ENCODE data around the gene EEF1A2.

EEF1A2 gene

DNA sequence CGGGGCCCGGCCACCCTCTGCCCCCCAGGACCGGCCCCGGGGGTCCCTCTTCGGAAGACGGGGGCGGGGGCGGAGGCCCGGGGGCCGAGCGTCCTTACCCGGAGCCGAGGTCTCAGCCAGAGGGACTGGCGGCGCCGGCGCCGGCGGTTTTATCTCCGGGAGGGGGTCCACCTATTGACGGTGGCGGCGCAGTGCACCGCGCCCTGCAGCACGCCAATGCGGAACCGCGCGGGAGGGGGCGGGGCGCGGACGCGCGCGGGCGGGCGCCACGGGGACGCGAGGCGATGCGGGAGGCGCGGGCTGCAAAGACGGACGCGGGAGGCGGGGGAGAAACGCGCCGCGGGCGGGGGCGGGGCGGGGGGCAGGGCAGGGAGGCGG lies at the start of gene EEF1A2:
EEF1A2 (minus strand) TSS at position 124 of the 378 bp plus-strand sequence. CDS start 1,320 bp downstream, outside the sequence.
- peak; percentile 41 to 44 for DNase-seq

DNA sequence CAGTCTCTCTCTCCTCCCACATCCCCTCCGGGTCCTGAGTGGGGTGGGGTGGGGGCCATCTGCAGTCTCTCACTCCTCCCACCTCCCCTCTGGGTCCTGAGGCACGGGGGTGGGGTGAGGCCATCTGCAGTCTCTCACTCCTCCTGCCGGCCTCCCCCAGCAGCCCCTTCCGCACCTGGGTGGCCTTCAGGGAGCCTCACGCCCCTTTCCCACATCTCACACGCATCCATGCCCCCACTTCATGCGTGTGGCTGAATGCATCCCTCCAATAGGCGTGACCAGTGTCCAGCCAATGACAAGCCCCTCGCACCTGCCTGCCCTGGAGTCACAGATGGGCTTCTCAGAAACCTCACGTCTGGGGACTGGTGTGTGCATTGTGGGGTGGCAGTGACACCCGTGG lies 49.7 kb upstream of the EEF1A2 start:
- no peak for DNase-seq

DNA sequence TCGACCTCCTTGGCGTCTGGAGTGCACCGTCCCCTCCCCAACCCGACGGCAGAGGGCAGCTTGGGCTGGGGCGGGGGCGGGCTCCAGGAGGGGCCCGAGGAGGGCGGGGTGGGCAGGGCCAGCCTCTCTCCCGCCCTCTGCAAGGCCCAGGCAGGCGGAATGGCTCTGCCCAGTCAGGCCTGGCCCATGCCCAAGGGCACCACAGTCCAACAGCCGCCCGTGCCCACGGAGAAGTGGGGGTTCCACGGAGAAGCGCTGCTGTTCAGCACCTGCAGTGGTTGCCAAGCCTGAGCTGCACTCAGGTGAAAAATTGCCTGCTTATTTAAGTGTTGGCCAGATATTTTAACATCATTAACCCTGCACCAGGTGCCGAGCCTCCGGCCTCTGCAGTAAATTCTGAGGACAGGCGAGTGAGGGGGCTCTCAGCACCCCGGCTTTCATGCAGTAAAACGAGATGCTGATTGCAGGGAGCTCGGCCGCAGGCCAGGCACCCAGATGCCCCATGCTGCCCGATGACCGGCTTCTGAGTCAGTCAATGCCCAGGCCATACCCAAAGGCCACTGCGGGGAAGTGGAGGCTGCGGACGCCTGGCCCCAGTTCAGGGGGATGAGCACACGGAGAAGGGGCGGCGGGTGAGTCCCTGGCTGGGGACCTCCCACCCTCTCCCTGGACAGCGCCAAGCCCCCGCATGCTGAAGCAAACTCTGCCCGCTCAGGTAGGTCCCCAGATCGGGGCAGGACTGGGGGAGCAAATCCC lies 49.0 kb upstream of the EEF1A2 start, which contains the start of gene SRMS:
SRMS (minus strand) TSS at position 25 of the 756 bp plus-strand sequence. CDS start 286 bp downstream, outside the sequence.
- no peak for DNase-seq

DNA sequence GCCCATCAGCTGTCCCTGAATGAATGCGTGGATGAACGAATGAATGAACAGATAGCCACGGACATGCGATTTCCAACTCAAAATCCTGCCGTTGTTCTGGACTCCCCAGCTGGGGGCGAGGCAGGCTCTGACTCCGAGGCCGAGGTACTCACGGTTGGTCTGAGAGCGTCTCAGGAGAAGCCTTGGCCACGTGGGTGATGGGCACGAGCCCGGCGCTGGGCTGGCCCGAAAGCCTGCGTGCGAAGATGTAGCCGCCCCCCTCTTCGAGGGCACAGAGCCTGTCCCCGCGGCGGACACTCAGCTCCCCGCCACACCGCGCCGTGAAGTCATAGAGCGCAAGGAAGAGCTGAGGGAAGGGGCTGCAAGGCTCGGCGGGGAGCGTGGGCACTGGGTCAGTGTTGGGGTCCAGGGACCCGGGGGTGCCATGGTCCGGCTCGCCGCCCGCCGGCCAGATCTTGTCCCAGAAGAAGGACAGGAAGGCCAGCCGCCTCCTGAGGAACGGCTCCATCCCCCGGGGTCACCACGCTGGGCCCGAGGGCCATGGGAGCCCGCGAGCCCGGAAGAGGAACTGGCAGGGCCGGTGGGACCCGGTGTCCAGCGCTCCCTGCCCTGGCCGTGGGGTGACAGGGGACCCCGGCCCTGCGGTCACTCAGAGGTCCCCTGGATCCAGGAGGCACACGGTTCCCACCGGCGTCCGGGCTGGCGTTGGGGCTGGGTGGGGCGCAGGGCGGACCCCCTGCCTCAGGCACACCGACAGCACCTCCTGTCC lies 48.3 kb upstream of the EEF1A2 start:
- DNase-seq, result no peak

DNA sequence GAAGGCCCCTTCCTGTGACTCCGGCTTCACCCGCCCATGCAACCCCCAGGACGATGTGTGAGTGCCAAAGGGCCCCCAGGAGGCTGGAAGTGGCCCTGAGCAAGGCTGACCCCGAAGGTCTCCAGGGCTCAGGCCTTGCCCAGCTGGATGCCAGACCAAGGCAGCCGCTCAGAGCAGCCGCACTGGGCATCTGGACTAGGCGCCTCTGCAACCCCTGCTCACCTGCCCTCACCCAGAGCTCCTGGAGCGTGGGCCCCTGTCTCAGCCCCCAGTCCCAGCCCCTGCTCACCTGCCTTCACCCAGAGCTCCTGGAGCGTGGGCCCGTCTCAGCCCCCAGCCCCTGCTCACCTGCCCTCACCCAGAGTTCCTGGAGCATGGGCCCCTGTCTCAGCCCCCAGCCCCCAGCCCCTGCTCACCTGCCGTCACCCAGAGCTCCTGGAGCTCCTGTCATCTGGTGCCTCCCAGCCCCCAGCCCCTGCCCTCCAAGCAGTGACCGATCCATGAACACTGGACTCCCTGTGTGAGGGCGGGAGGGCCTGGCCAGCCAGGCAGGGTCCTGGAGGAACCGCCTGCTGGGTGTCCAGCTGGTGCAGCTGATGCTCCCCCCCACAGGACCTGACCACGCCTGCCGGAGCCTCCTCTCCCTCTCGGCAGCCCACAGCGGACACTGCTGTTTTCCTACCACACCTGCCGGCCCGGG lies 47.5 kb upstream of the EEF1A2 start:
- no peak for DNase-seq

DNA sequence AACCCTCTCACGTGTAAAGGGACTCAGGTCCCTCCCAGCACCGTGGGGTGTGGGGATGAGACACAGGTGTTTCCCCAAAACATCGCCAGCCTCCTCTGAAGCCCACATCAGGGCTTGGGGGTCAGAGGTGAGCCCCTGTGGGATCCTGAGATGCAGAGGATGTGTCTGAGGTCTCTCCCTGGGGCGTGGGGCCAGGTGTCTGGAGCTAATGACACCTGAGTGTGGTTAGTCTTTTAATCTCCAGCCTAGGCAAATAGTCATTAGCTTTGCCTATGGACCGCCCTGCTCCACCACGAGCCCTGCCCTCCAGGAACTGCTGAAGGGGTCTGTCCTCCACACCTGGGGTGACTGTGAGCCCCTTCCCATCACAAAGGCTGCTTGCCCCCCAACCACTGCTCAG lies 46.9 kb upstream of the EEF1A2 start:
- DNase-seq, result no peak

DNA sequence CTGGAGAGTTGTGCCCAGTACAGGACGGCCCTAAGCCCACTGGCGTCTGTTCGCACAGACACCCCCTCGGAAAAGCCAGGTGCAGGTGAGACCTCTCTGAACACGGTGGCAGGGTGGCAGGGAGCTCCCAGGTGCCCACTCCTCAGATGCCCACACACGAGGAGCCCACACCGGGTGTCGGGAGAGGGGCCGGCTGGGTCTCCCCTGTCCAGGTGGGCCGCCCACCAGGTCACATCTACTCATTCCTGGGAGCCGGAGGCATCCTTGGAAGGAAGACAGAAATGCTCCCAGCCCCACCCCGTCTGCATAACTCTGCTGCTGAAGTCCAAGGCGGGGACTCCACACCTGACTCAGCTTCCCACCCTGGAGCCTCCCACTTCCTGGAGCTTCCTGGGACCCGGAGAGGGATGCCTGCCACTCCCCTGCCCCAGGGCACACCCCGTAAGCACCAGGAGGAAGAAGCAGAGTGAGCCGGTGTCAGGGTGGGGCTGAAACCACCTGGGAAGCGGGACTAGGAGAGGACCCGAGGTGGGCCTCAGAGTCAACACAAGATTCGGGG lies 46.2 kb upstream of the EEF1A2 start:
- DNase-seq, result no peak

DNA sequence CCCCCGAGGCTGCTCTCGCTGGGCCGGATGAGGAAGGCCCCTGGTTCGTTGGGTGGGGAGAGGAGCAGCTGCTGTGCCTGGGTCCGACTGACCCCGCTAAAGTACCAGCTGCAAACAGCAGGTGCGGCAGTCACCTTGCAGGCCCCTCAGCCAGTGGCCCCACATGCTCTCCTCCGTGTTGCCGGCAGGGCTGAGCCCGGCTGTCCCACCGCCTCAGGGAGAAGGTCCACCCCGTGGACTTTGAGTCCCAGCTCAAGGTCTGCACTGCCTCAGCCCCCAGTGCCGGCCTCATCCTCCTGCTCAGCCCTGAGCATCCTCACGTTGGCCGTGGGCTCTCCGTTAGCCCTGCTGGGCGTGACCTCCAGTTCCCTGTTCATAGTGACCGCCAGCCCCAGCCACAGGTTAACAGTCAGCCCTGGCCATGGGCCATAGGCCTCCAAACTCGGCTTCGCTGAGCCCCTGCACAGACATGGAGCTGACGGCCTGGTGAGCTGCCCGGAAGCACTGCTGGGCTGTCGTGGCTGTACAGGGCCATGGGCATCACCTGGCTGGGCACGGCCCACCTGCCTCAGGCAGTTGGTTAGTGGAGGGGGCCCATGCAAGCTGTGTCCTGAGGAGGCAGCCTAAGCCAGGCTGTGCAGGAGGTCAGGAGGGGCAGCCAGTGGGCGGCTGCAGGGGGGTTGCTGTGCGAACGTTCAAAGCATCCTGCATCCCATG lies 45.5 kb upstream of the EEF1A2 start:
- no peak for DNase-seq

DNA sequence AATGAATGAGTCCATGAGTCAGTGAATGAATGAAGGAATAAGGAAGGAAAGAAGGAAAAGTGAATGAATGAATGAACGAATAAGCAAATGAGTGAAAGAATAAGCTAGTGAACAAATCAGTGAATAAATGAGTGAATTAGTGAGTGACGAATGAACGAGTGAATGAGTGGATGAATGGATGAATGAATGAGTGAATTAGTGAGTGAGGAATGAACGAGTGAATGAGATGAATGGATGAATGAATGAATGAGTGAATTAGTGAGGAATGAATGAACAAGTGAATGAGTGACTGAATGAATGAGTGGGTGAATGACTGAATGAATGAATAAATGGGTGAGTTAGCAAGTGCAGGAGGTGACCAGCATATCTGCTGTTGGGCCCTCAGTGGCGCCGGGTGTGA lies 44.9 kb upstream of the EEF1A2 start:
- no peak for DNase-seq

DNA sequence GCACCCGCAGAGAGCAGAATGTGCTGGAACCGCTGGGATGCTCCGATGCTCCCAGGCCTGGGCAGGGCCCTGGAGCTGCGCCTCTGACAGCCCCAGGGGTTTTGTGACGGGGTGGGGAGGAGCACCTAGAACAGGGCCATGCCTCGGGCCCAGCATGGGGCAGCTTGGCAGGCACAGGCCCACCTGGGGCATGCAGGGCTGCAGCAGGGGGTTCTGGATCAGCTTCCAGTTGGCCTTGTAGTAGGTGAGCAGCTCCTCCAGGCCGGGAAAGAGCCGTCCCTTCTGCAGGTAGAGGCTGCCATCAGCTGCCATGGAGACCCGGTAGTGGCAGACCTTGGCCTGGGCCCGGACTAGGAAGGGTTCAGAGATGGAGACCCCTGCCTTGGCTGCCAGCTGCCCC lies 44.2 kb upstream of the EEF1A2 start:
- no peak for DNase-seq

DNA sequence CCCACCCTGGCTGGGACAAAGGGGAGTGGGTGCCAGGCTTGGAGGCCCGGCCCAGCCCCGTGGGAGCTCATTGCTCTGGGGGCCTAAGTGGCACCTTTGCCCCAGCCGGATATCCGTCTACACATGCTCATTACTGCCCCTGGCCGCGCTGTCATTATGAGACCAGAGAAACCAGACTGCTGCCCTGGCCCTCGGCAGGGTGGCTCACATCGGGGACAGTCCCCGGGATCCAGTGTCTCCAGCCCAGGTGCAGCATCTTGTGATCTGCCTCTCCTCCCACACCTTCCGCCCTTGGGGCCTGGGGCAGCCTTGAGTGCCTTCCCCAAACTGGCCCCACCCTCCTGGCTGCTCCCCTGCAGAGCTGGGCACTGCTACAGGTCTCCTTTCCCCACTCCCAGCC lies 43.8 kb upstream of the EEF1A2 start:
- DNase-seq, result no peak

DNA sequence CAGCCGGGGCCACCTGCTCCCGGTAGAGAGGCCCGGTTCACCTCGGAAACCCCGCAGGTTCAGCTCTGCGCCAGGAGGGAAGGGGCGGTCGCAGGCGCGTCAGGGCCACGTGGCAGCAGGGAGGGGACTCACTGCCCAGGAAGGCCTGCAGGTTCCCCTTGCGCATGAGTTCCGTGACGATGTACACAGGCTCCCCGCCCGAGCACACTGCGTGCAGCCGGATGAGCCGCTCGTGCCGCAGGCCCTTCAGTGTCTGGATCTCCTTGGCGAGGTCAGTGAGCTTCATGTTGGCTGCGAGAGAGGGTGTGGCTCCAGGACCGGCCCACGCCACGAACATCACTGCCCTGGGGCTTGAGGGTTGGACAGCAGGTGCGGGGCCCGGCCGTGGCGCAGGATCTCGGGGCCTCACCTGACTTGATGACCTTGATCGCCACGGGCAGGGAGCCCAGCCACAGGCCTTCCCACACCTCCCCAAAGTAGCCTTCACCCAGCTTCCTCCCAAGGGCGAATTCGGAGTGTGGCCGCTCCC lies 43.2 kb upstream of the EEF1A2 start:
- DNase-seq, result no peak

DNA sequence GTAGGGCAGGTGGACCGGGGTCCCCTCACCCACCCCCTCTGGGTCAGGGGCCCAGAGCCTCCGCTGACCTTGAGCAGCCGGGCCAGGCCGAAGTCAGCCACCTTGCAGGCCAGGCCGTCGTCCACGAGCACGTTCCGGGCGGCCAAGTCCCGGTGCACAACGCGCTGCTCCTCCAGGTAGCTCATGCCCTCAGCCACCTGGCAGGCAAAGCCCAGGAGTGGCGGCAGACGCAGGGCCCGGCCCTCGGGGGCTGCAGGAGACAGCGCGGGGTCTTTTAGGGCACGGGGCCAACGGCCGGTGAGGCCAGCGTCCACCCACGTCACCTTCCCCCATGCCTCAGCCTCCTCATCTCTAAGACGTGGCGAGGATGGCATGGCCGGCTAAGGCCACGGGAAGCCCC lies 42.5 kb upstream of the EEF1A2 start:
- no peak for DNase-seq

DNA sequence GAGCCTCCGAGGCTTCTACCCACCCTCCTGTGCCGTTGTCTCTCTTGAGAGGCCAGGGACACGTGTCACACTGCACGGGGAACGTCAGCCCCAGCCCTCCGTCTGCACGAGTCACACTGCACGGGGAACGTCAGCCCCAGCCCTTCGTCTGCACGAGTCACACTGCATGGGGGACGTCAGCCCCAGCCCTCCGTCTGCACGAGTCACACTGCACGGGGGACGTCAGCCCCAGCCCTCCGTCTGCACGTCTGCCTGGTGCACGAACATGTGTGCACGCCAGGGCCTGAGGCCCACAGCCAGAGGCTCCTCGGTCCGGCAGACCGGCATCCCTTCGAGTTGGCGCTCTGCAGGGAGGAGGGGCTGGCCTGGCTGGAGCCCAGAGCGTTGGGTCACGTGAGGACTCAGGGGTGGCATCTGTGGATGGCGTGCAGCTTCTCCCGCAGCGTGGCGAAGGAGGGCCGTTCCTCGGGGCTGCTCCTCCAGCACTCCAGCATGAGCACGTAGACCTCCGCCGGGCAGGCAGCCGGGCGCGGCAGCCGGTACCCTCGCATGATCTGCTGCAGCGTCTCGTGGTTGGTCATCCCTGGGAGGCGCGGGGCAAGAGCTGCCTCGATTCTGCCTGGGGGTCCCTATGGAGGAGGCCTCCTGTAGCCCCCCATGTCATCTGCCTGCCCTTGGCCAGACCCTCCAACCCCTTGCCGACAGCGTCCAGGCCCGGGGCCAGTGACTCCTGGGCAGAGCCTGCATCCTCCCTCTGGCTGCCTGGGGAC lies 41.7 kb upstream of the EEF1A2 start:
- DNase-seq, result no peak

DNA sequence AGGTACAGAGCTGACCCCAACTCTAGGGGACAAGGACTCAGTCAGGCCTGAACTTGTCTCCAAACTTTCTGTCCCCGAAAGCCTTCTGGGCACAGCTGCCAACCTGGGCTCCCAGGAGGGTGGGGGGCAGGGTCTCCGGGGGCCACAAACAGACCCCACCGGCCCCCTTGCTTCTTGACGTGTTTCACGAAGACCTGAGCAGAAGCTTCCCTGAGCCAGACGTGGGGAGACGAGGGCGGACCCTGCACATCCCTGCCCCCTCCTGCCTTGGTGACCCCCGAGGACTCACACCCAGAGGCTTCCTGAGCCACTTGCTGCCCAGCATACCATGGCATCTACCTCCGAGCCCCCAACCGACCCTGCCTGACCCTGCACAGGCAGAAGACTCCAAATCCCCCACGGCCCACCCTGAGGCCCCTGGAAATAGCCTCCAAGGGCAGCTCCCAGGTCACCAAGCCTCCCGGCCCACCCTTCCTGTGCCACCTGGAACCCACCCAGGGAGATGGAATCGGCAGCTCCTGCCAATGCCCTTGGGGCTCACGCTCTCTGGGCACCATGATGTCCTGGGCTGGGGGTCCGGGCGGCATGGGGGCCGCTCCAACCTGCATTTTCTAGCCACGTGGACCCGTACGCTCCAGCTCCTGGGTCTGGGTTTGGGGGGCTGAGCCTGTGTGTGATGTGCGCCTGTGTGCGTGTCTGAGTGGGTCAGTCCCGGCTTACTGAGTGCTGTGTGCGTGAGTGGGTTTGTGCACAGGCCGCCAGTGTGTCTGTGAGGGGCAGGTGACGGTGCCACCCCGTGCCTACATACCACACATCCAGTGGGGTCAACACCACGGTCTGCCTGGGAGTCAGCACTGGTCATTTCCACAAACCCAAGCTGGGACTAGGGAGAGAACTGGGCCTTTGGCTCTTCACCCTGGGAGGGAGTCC lies 40.8 kb upstream of the EEF1A2 start:
- DNase-seq, result no peak

DNA sequence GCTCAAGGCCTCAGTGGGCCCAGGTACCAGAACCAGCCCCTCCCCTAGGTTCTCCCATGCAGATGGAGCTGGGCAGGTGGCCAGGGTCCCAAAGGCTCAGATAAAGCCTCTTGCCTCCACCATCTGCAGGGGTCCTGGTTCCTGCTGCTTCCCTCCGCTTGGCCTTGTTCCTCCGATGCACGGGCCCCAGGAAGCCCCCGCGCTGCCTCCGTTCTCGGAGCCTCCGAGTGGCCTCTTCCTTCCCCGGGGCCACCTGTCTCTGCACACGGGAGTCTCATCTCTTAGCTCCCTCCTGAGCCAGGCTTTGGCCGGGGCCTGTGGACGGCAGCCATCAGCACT lies 40.2 kb upstream of the EEF1A2 start:
- no peak for DNase-seq

DNA sequence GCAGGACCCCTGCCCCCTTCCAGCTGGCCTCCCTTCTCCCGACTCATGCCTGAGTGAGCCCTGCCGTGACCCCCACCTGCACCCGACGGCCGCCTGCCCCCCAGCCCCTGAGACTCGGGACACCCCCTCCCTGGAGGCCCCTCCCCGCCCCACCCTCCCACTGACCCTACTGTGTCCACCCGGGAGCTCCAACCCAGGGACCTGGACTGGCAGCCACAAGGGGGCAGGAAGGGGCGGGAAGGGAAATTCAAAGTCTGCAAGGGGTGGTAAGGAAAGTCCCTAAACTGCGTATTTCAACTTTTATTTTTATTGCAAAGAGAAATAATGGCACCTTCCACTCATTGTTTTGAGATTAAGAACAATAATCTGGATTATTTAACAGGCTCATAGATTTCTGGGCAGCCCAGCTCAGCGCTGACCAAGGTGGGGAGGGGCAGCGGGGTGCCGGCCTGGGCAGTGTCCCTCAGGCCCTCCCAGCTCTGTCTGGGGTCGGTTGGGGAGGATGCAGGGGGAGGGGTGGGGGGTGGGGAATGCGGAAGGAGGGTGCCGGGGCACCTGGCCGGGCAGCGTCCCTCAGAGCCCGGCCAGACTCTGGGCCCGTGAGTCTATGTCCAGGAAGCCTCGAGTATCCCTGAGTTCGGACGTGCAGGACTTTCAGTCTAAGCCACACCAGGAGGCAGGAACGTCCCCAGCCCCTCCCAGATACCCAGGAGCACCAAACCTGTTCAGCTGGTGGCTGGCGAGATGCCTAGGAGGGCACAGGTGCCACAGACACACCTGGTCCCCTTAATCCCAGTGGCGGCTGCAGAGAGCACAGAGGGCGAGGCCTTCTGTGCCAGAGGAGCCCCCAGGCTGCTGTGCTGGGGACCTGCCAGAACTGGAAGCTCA lies 39.6 kb upstream of the EEF1A2 start:
- peak; percentile 23 to 24 for DNase-seq

DNA sequence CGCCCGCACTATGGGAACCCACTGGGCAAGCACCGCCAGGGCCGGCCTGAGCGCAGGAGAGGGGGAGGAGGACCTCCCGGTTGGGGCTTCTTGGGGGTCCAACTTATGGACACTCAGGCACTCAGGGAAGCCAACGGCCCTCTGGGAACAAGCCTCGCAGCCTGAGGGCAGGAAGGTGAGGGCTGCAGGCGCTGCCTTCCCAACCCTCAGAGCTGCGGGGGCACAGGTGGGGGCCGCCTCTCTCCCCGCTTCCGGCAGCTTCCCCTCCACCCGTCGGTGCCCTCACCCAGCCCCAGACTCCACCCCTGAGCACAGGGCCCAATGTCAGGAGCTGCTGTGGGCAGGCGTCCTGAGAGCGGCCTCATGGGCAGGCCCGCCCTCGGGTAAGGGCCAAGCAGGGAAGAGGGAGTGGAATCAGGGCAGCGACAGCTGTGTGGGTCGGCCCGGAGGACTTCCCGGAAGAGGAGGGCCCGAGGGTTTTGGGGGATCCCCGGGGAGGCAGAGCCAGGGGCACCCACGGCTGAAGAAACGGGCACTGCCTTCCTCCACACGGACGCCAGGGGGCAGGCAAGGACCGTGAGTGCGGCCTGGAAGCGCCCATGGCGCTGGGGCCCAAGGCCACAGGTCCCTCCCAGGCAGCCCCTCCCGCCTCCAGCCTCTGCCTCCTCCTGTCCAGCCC lies 38.8 kb upstream of the EEF1A2 start:
- peak; percentile 89 to 91 for DNase-seq

DNA sequence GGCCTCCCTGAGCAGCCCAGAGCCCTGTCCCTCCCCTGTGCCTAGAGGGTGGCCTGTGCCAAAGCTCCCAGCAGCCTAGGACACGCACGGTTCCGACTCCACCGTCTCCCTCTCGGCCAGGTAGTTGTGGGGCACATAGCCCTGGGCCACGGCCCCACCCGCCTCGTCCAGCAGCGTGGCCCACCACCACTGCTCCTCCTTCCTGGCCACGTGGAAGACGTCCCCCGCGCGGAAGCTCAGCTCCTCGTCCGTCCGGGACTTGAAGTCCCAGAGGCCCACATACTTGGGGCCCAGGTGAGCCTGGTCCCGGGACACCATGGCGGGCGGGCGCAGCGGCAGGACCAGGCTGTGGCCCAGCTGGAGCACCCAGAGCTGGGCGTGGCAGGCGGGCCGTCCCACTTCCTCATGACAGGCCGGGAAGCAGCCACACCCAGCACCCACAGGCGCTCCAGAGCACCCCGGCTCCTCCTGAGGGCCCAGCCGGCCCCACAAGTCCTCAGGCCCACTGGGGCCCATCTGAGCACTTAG lies 38.2 kb upstream of the EEF1A2 start, which contains the start of gene PTK6:
PTK6 (minus strand) TSS at position 380 of the 528 bp plus-strand sequence; CDS start at position 318, 62 bp downstream.
- no peak for DNase-seq
